HUES48 (cell line): Measurements from ENCODE around the gene ZNF777.
"Not testable (repeated sequence)": the region's sequence is repeated elsewhere in the genome, so short reads cannot be mapped to it uniquely, and the experiment has no call there.

Experiments used
- H3K27ac ChIP-seq: one replicate; pipeline ENCODE4 v1.7.0; 2013; ENCODE audit warnings: low read depth, low read length, inconsistent platforms
- H3K27me3 ChIP-seq: 2 replicates; pipeline ENCODE4 v1.6.1; 2013; ENCODE audit warnings: mild to moderate bottlenecking, low read length; ENCODE audit not compliant: control insufficient read depth, insufficient read depth
- H3K36me3 ChIP-seq: 2 replicates; pipeline ENCODE4 v1.6.1; 2013; ENCODE audit warnings: low read length; ENCODE audit not compliant: control insufficient read depth, insufficient read depth
- H3K4me1 ChIP-seq: 2 replicates; pipeline ENCODE4 v1.6.1; 2013; ENCODE audit warnings: mild to moderate bottlenecking, low read length; ENCODE audit not compliant: control insufficient read depth, insufficient read depth
- H3K4me3 ChIP-seq: 2 replicates; pipeline ENCODE4 v1.5.1; 2013; ENCODE audit warnings: mild to moderate bottlenecking, low read depth, low read length
- H3K9ac ChIP-seq: 2 replicates; pipeline ENCODE4 v1.6.1; 2013; ENCODE audit warnings: mild to moderate bottlenecking, low read depth, low read length, moderate library complexity
- H3K9me3 ChIP-seq: 2 replicates; pipeline ENCODE4 v1.6.1; 2013; ENCODE audit warnings: low read length; ENCODE audit not compliant: control insufficient read depth, insufficient read depth

ZNF777 gene

DNA sequence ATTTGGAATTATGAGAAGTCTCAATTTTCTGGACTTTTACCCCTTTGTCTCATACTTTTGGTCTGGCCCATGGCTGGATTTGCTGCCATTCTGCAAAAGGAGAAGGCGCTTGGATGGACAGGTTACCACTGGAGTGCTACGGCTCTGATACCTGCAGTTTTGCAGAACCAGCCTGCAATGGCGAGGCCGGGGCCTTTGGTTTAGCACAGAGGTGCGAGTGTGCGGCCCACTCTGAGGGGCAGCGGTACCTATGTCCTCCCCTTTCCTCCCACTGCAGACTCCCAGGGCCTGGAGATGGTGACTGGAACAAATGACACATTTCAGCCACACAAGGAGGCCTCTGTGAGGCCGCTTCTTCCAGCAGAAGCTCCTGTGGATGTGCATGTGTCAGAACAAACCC lies 11.9 kb downstream of the ZNF777 start:
- Histone ChIP-seq H3K4me3 (no peak overlapping the region), H3K27ac (no peak overlapping the region), H3K9ac (no peak overlapping the region), H3K27me3 (no peaks in the 10 kb centered on the region), H3K9me3 (no peaks in the 10 kb centered on the region), H3K4me1 (no peaks in the 10 kb centered on the region), H3K36me3 (peaks cover 48% of the 10 kb centered on the region)

DNA sequence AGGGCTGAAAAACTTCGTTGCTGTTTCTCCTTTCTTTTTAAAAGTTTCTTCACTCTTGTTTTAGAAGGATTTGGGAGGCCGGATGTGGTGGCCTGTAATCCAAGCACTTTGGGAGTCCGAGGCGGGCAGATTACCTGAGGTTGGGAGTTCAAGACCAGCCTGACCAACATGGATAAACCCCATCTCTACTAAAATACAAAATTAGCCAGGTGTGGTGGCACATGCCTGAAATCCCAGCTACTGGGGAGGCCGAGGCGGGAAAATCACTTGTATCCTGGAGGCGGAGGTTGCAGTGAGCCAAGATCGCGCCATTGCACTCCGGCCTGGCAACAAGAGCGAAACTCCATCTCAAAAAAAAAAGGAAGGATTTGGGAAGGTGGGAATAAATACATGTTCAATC lies 14.8 kb downstream of the ZNF777 start:
- H3K4me1 ChIP-seq, H3K27ac ChIP-seq, H3K9ac ChIP-seq, H3K4me3 ChIP-seq, H3K27me3 ChIP-seq, H3K9me3 ChIP-seq: not testable (repeated sequence)
- H3K36me3 ChIP-seq, result peaks cover 35% of the 10 kb centered on the region

DNA sequence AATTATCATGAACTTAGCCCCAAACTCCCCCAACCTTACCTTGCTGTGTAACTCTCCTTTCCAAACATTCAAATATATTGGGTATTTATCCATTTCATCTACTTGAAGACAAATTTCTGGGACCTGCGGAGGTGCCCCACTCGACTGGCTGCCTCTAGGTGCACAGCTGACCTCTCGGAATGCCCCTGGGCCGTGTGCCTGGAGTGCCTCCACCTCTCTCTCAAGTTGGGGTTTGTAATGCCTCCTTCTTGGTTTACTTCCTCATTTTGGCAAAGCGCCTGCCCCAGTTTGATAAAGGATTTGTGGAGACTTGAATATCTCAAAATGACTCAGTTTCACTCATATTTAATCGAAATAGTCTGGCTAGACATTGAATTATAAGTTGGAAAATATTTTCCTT lies 16.6 kb downstream of the ZNF777 start:
- Histone ChIP-seq H3K36me3 (peaks cover 17% of the 10 kb centered on the region; the same call in 1 of the 2 replicates), H3K4me3 (no peak overlapping the region), H3K9me3 (no peaks in the 10 kb centered on the region), H3K9ac (no peak overlapping the region), H3K27me3 (no peaks in the 10 kb centered on the region), H3K27ac (no peak overlapping the region), H3K4me1 (no peaks in the 10 kb centered on the region)

DNA sequence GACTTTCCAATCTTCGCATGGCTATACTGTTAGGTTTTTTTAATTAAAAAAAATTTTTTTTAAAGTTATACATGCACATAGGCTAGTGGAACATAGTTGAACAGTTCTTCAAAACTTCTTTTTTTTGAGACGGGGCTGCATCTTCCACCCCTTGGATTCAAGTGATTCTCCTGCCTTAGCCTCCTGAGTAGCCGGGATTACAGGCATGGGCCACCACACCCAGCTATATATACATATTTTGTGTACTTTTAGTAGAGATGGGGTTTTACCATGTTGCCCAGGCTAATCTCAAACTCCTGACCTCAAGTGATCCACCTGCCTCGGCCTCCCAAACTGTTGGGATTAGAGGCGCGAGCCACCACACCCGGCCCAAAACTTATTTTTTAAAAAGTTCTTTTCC lies 17.3 kb downstream of the ZNF777 start:
- Histone ChIP-seq H3K27ac (no peak overlapping the region), H3K27me3 (no peaks in the 10 kb centered on the region), H3K9me3 (no peaks in the 10 kb centered on the region), H3K4me1 (no peaks in the 10 kb centered on the region), H3K9ac (no peak overlapping the region), H3K36me3 (peaks cover 10% of the 10 kb centered on the region; the same call in 1 of the 2 replicates), H3K4me3 (no peak overlapping the region)

DNA sequence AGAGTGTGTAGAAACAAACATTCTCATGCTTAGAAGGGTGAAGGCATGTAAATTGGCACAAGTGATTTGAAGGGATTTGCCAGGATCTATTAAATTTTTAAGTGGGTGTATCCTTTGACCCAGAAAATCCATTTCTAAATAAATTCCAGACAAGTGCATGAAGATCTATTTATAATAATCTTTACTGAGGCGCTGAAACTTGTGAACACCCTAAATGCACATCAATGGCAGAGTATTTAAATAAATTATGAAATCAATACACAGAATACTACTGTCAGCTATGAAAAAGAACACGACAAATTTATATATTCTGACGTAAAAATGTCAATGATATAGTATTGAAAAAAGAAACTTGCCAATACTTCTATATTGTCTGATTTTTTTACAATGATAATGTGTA lies 17.9 kb downstream of the ZNF777 start:
- Histone ChIP-seq H3K27ac (no peak overlapping the region), H3K9ac (no peak overlapping the region), H3K27me3 (no peaks in the 10 kb centered on the region), H3K4me1 (no peaks in the 10 kb centered on the region), H3K4me3 (no peak overlapping the region), H3K9me3 (no peaks in the 10 kb centered on the region), H3K36me3 (peaks cover 12% of the 10 kb centered on the region)

DNA sequence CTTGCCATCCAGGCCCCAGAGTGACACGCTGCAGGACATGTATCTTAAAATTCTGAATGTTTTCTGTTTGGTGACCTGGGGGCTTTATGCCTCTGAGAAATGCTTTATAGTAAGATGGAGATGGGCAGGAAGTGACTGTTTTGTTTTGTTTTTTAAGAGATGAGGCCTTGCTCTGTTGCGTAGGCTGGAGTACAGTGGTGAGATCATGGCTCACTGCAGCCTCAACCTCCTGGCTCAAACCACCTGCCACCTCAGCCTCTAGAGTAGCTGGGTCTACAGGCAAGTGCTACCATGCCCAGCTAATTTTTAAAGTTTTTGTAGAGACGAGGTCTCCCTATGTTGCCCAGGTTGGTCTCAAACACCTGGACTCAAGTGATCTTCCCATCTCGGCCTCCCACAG lies 20.6 kb downstream of the ZNF777 start:
- peaks cover 11% of the 10 kb centered on the region for H3K36me3 ChIP-seq
- no peak overlapping the region for H3K4me3 ChIP-seq
- H3K9me3 ChIP-seq, result no peaks in the 10 kb centered on the region
- no peaks in the 10 kb centered on the region for H3K4me1 ChIP-seq
- no peak overlapping the region for H3K27ac ChIP-seq
- H3K27me3 ChIP-seq, result no peaks in the 10 kb centered on the region
- no peak overlapping the region for H3K9ac ChIP-seq

DNA sequence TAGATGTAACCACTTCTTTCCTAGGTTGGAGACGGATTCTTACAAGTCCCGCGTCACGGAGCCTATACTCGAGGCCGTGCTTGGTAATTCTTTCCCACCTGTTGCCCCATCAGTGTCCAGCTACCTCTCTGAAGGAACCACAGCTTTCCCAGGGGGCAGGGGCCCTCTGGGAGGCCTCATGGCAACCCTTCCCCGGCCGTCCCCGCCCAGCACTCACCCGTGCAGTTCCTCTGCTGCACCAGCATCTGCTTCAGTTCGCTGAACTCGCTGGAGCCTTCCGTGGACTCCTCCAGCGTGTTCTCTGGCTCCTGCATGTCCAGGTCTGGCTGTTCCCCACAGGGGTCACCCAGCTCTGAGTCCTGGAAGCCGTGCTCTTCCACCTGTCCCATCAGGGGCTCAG lies 24.5 kb downstream of the ZNF777 start:
- H3K9me3 ChIP-seq, result no peaks in the 10 kb centered on the region
- no peak overlapping the region for H3K9ac ChIP-seq
- no peak overlapping the region for H3K27ac ChIP-seq
- peaks cover 21% of the 10 kb centered on the region for H3K36me3 ChIP-seq
- H3K4me3 ChIP-seq, result no peak overlapping the region
- H3K27me3 ChIP-seq, result no peaks in the 10 kb centered on the region
- H3K4me1 ChIP-seq, result no peaks in the 10 kb centered on the region

DNA sequence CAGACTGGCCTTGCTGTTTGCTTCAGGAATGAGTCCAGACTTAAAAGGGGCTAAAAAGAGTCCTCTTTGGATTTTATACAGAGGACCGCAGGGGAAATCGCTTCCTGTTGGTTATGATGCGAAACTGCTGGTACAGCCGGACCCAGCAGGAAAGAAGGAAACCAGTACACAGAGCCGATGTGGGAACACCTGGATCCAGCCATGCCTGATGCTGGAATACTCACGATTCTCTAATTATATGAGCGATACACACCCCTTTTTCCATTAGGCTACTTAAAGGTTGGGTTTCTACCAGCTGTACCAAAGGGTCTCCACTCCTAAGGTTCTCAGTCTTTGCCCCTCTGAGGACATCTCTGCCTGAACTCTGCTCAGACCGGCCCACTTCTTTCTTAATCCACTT lies 27.7 kb downstream of the ZNF777 start:
- no peak overlapping the region for H3K9ac ChIP-seq
- H3K36me3 ChIP-seq, result peaks cover 18% of the 10 kb centered on the region; the same call in 1 of the 2 replicates
- no peaks in the 10 kb centered on the region for H3K9me3 ChIP-seq
- no peak overlapping the region for H3K4me3 ChIP-seq
- no peak overlapping the region for H3K27ac ChIP-seq
- no peaks in the 10 kb centered on the region for H3K4me1 ChIP-seq
- no peaks in the 10 kb centered on the region for H3K27me3 ChIP-seq

DNA sequence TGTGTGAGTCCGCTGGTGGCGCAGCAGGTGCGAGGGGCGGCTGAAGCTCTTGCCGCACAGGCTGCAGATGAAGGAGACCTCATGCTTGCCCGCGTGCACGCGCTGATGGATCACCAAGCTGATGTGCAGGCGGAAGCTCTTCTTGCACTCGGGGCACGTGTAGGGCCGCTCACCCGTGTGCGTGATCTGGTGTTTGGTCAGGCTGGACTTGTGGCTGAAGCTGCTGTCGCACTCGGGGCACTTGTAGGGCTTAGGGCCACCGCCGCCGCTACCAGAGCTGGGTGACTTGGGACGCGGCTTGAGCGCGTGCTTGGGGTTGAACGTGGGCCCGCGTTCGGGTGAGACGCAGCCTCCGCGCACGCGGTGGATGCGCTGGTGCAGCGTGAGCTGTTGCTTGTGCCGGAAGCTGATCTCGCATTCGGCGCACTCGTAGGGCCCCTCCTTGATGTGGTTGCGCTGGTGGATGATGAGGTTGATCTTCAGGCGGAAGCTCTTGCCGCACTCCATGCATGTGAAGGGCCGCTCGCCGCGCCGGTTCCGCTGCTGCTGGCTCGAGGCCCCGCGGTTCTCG lies 28.7 kb downstream of the ZNF777 start:
- no peaks in the 10 kb centered on the region for H3K4me1 ChIP-seq
- H3K36me3 ChIP-seq, result peaks cover 18% of the 10 kb centered on the region; the same call in 1 of the 2 replicates
- no peaks in the 10 kb centered on the region for H3K27me3 ChIP-seq
- H3K4me3 ChIP-seq, result no peak overlapping the region
- H3K9ac ChIP-seq, result no peak overlapping the region
- H3K27ac ChIP-seq, result no peak overlapping the region
- H3K9me3 ChIP-seq, result no peaks in the 10 kb centered on the region

DNA sequence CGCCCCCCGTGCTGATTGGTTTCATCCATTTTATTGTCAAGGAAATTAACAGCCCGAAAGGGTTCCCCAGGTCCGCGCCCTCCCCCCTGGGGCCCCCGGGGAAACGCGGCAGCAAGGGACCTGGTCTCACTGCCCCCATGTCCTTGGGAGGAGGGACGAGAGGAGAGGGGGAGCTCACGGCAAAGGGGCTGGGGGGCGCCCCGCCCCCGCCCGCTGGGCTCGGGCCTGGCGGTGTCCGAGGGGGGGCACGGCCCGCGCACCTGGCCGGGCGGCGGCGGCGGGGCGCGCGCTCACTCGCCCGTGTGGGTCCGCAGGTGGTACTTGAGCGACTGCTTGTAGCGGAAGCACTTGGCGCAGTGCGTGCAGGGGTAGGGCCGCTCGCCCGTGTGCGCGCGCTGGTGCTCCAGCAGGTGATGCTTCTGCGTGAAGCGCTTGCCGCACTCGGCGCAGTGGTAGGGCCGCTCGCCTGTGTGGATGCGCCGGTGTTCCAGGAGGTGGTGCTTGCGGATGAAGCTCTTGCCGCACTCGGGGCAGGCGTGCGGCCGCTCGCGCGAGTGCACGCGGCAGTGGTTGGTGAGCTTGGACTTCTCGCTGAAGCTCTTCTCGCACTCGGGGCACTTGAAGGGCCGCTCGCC lies 29.3 kb downstream of the ZNF777 start:
- H3K9ac ChIP-seq, result no peak overlapping the region
- H3K9me3 ChIP-seq, result no peaks in the 10 kb centered on the region
- H3K27me3 ChIP-seq, result no peaks in the 10 kb centered on the region
- H3K4me3 ChIP-seq, result no peak overlapping the region
- H3K36me3 ChIP-seq, result peaks cover 16% of the 10 kb centered on the region; the same call in 1 of the 2 replicates
- H3K27ac ChIP-seq, result no peak overlapping the region
- H3K4me1 ChIP-seq, result no peaks in the 10 kb centered on the region

DNA sequence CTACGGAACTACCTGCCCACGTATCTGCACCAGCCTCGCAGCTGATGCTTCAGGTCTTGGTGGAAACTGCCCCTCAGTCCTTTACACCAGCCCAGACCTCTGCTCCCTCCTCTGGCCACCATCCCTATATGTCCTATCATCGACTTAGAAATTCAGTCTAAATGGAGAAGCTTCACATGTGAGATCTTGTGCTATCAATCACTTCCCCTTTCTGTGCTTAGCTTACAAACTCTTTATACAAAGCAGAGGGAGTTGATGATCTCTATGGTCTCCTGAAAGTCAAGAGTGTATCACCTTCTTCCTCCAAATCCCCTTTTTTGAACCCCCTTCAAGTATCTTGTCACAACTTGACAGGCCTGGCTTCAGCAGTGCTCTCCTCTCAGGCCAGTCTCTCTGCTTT lies 30.7 kb downstream of the ZNF777 start:
- Histone ChIP-seq H3K4me3 (no peak overlapping the region), H3K9ac (no peak overlapping the region), H3K36me3 (peaks cover 10% of the 10 kb centered on the region; the same call in 1 of the 2 replicates), H3K27ac (no peak overlapping the region), H3K4me1 (no peaks in the 10 kb centered on the region), H3K27me3 (no peaks in the 10 kb centered on the region), H3K9me3 (no peaks in the 10 kb centered on the region)
